GM12878 (cell line): ENCODE data around the gene NKIRAS1. TPM values are rescaled to one million over a fixed set of nuclear protein-coding genes. Genes with fewer than 3 reads are reported as not detected.

ENCODE experiments used
- MEF2B ChIP-seq: fragments of 450-650 bp; IDR thresholded peaks from 2 replicates; pipeline ENCODE4 v1.6.1; 2018; ENCODE audit warnings: mild to moderate bottlenecking, moderate library complexity; ENCODE audit not compliant: partially characterized antibody, poor library complexity, severe bottlenecking
- MTA2 ChIP-seq: fragments of 450-650 bp; IDR thresholded peaks from 2 replicates; pipeline ENCODE4 v1.6.1; 2016; ENCODE audit warnings: low read depth, mild to moderate bottlenecking, moderate library complexity
- MYC ChIP-seq: IDR thresholded peaks from 2 replicates; pipeline ENCODE4 v1.6.1; 2011; ENCODE audit warnings: mild to moderate bottlenecking, low read length, moderate library complexity, inconsistent platforms; ENCODE audit not compliant: insufficient read depth, insufficient replicate concordance, insufficient read length, severe bottlenecking
- NR2C1 ChIP-seq: fragments of 450-650 bp; IDR thresholded peaks from 2 replicates; pipeline ENCODE4 v1.6.1; 2017; ENCODE audit warnings: antibody characterized with exemption, mild to moderate bottlenecking, moderate library complexity
- SPI1 ChIP-seq: IDR thresholded peaks from 2 replicates; pipeline ENCODE4 v1.6.1; 2011; ENCODE audit warnings: low read depth, mild to moderate bottlenecking, low read length, moderate library complexity, borderline replicate concordance; ENCODE audit not compliant: insufficient read depth
- SRF ChIP-seq, 2 experiments: IDR thresholded peaks; 2 replicates each; pipeline ENCODE4 v1.6.1; 2011; ENCODE audit warnings: low read depth in 2 of 2, low read length in 2 of 2, mild to moderate bottlenecking in 1 of 2, moderate library complexity in 1 of 2
- polyA plus RNA-seq, 11 experiments: library from polyadenylated mRNA; depleted of rRNA in 4 of 11; unstranded in 6 of 11; stranded (reverse) in 5 of 11; fragments of >200 nt; fragmentation: Nextera tagmentation in 4 of 11; fragmentation: Illumina TruSeq in 1 of 11; extraction: Ambion mirVana in 4 of 11; extraction: Trizol in 1 of 11; gene quantifications; 1 replicate in 1 of 11; 2 replicates in 10 of 11; pipeline versions ENCODE4 v1.2.1 to v1.2.3, GENCODE V29; 2011 to 2016; ENCODE audit warnings: inconsistent platforms in 2 of 11, missing spikeins in 2 of 11, low read depth in 1 of 11
- total RNA-seq, 4 experiments: library from RNA; depleted of rRNA in 3 of 4; stranded (reverse); fragments of >200 nt in 3 of 4; fragmentation: Illumina TruSeq in 1 of 4; extraction: Trizol in 1 of 4; gene quantifications; 2 replicates each; pipeline versions ENCODE4 v1.2.1 to v1.2.3, GENCODE V29; 2013 to 2021
- TF ChIP-seq, protein P1 (sequence below): fragments of 450-650 bp; formaldehyde crosslinking; IDR thresholded peaks from 2 replicates; pipeline ENCODE4 v1.5.0; 2022; ENCODE audit warnings: mild to moderate bottlenecking, missing genetic modification characterization
- TF ChIP-seq, protein P2 (sequence below): fragments of 450-650 bp; IDR thresholded peaks from 2 replicates; pipeline ENCODE4 v1.6.1; 2017; ENCODE audit warnings: borderline replicate concordance
- TF ChIP-seq, protein P3 (sequence below): IDR thresholded peaks from 2 replicates; pipeline ENCODE4 v1.6.1; 2011; ENCODE audit warnings: low read depth, low read length, improper control_type of control experiment, borderline replicate concordance

The NKIRAS1 gene
- total and polyA plus RNA-seq, 10 of the 15 experiments (the other 5 are each of a cell fraction or from before 2014, with no cell fraction given), result 7.1 to 17.9 (median 10.9) TPM

DNA sequence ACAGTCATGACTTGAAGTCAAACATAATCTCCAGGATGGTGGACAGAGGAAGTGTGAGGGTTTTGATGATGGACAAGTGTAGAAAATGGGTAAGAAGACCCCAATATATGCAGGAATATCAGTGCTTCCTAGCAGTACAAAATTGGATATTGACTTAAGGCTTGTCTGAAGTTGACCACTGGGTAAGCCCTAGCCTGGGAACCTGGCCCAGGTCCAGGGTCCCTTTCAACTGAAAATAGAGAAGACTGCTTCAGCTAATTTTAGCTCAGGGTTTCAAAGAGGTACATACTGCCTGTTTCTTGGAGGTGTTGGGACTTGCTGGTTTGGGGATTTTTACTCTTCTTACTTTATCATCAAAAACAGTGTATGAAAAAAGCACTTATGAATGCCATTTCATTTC lies 33.0 kb upstream of the NKIRAS1 start (continued):
- TF ChIP-seq, protein P1, sequence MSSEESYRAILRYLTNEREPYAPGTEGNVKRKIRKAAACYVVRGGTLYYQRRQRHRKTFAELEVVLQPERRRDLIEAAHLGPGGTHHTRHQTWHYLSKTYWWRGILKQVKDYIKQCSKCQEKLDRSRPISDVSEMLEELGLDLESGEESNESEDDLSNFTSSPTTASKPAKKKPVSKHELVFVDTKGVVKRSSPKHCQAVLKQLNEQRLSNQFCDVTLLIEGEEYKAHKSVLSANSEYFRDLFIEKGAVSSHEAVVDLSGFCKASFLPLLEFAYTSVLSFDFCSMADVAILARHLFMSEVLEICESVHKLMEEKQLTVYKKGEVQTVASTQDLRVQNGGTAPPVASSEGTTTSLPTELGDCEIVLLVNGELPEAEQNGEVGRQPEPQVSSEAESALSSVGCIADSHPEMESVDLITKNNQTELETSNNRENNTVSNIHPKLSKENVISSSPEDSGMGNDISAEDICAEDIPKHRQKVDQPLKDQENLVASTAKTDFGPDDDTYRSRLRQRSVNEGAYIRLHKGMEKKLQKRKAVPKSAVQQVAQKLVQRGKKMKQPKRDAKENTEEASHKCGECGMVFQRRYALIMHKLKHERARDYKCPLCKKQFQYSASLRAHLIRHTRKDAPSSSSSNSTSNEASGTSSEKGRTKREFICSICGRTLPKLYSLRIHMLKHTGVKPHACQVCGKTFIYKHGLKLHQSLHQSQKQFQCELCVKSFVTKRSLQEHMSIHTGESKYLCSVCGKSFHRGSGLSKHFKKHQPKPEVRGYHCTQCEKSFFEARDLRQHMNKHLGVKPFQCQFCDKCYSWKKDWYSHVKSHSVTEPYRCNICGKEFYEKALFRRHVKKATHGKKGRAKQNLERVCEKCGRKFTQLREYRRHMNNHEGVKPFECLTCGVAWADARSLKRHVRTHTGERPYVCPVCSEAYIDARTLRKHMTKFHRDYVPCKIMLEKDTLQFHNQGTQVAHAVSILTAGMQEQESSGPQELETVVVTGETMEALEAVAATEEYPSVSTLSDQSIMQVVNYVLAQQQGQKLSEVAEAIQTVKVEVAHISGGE, result no peak
- TF ChIP-seq SPI1 (0 out of 2 replicates have a peak, but pooled peaks have one; percentile 6), NR2C1 (no peak), MTA2 (no peak), SRF (IDR thresholded peaks at IDR 0.05; ENCODE audit: low read depth in 2 of 2, low read length in 2 of 2) (no peak), MYC (no peak), MEF2B (peak; percentile 59)
- TF ChIP-seq, protein P2, sequence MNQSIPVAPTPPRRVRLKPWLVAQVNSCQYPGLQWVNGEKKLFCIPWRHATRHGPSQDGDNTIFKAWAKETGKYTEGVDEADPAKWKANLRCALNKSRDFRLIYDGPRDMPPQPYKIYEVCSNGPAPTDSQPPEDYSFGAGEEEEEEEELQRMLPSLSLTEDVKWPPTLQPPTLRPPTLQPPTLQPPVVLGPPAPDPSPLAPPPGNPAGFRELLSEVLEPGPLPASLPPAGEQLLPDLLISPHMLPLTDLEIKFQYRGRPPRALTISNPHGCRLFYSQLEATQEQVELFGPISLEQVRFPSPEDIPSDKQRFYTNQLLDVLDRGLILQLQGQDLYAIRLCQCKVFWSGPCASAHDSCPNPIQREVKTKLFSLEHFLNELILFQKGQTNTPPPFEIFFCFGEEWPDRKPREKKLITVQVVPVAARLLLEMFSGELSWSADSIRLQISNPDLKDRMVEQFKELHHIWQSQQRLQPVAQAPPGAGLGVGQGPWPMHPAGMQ, result no peak
- TF ChIP-seq, protein P3, sequence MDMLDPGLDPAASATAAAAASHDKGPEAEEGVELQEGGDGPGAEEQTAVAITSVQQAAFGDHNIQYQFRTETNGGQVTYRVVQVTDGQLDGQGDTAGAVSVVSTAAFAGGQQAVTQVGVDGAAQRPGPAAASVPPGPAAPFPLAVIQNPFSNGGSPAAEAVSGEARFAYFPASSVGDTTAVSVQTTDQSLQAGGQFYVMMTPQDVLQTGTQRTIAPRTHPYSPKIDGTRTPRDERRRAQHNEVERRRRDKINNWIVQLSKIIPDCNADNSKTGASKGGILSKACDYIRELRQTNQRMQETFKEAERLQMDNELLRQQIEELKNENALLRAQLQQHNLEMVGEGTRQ, result no peak
